HepG2 (cell line): ENCODE results near the gene DCPS. TPM values are rescaled to one million over a fixed set of nuclear protein-coding genes. Genes with fewer than 3 reads are reported as not detected.

Source experiments
- AHR ChIP-seq: IDR thresholded peaks from 2 replicates; pipeline ENCODE4 v1.6.1; 2018; ENCODE audit warnings: missing genetic modification reagents, missing compliant biosample characterization
- BRCA1 ChIP-seq: sonication (generic); formaldehyde crosslinking; IDR thresholded peaks from 2 replicates; pipeline ENCODE4 v1.4.0; 2020; ENCODE audit warnings: missing genetic modification reagents
- EP300 ChIP-seq, 3 experiments: sonication (generic) in 1 of 3; formaldehyde crosslinking in 1 of 3; IDR thresholded peaks; 2 replicates each; pipeline versions ENCODE4 v1.5.1 to v1.6.1; 2011 to 2020; ENCODE audit warnings: low read depth in 2 of 3, low read length in 2 of 3, borderline replicate concordance in 1 of 3, improper control_type of control experiment in 1 of 3, mild to moderate bottlenecking in 1 of 3, missing genetic modification reagents in 1 of 3, moderate library complexity in 1 of 3
- GATAD2A ChIP-seq: IDR thresholded peaks from 2 replicates; pipeline ENCODE4 v1.6.1; 2016
- MIXL1 ChIP-seq: IDR thresholded peaks from 2 replicates; pipeline ENCODE4 v1.6.1; 2016
- ONECUT2 ChIP-seq: sonication (generic); formaldehyde crosslinking; IDR thresholded peaks from 2 replicates; pipeline ENCODE4 v1.4.0; 2020; ENCODE audit warnings: missing genetic modification reagents
- PCBP2 ChIP-seq: fragments of 200-400 bp; formaldehyde crosslinking; optimal IDR thresholded peaks from 2 replicates; pipeline ENCODE3; 2018; ENCODE audit warnings: low read length, low read depth; ENCODE audit not compliant: poor library complexity, severe bottlenecking
- RBM22 ChIP-seq: fragments of 200-400 bp; formaldehyde crosslinking; optimal IDR thresholded peaks from 2 replicates; pipeline ENCODE3; 2017; ENCODE audit warnings: mild to moderate bottlenecking, low read length, moderate library complexity
- RCOR2 ChIP-seq: IDR thresholded peaks from 2 replicates; pipeline ENCODE4 v1.6.1; 2016; ENCODE audit warnings: missing biosample characterization, missing genetic modification reagents
- SCMH1 ChIP-seq: sonication (generic); formaldehyde crosslinking; IDR thresholded peaks from 2 replicates; pipeline ENCODE4 v1.9.0; 2021; ENCODE audit warnings: missing genetic modification reagents, mild to moderate bottlenecking, borderline replicate concordance
- SIX1 ChIP-seq: sonication (generic); formaldehyde crosslinking; IDR thresholded peaks from 2 replicates; pipeline ENCODE4 v1.4.0; 2020; ENCODE audit warnings: missing genetic modification reagents, borderline replicate concordance
- SNRNP70 ChIP-seq: fragments of 200-400 bp; formaldehyde crosslinking; IDR thresholded peaks from 2 replicates; pipeline ENCODE4 v1.6.1; 2017; ENCODE audit warnings: mild to moderate bottlenecking, low read depth, low read length, moderate library complexity
- STAG1 ChIP-seq: sonication (generic); formaldehyde crosslinking; IDR thresholded peaks from 2 replicates; pipeline ENCODE4 v1.4.0; 2020; ENCODE audit warnings: missing genetic modification reagents
- TARDBP ChIP-seq: sonication (generic); formaldehyde crosslinking; IDR thresholded peaks from 2 replicates; pipeline ENCODE4 v1.8.0; 2022; ENCODE audit warnings: mild to moderate bottlenecking, missing genetic modification reagents
- ZBTB38 ChIP-seq: sonication (generic); formaldehyde crosslinking; IDR thresholded peaks from 2 replicates; pipeline ENCODE4 v1.5.1; 2020; ENCODE audit warnings: mild to moderate bottlenecking, missing genetic modification reagents
- ZBTB42 ChIP-seq: sonication (generic); formaldehyde crosslinking; IDR thresholded peaks from 2 replicates; pipeline ENCODE4 v1.5.0; 2020; ENCODE audit warnings: mild to moderate bottlenecking, missing genetic modification reagents
- ZBTB8A ChIP-seq: sonication (generic); formaldehyde crosslinking; IDR thresholded peaks from 2 replicates; pipeline ENCODE4 v1.4.0; 2020; ENCODE audit warnings: mild to moderate bottlenecking, low read depth, missing genetic modification reagents, borderline replicate concordance
- ZFP36L1 ChIP-seq: sonication (generic); formaldehyde crosslinking; IDR thresholded peaks from 2 replicates; pipeline ENCODE4 v1.8.0; 2022; ENCODE audit warnings: mild to moderate bottlenecking, missing genetic modification reagents, moderate library complexity
- ZFX ChIP-seq: sonication (generic); formaldehyde crosslinking; IDR thresholded peaks from 2 replicates; pipeline ENCODE4 v1.4.0; 2020; ENCODE audit warnings: mild to moderate bottlenecking, low read depth, missing genetic modification reagents, moderate library complexity
- ZNF143 ChIP-seq: sonication (generic); formaldehyde crosslinking; IDR thresholded peaks from 2 replicates; pipeline ENCODE4 v1.4.0; 2020; ENCODE audit warnings: missing genetic modification reagents
- ZNF432 ChIP-seq: sonication (generic); formaldehyde crosslinking; IDR thresholded peaks from 2 replicates; pipeline ENCODE4 v1.5.0; 2020; ENCODE audit warnings: missing genetic modification reagents, mild to moderate bottlenecking, borderline replicate concordance
- ZNF441 ChIP-seq: sonication (generic); formaldehyde crosslinking; IDR thresholded peaks from 2 replicates; pipeline ENCODE4 v1.7.0; 2021; ENCODE audit warnings: missing genetic modification reagents, borderline replicate concordance
- ZNF451 ChIP-seq: sonication (generic); formaldehyde crosslinking; IDR thresholded peaks from 2 replicates; pipeline ENCODE4 v1.5.0; 2020; ENCODE audit warnings: mild to moderate bottlenecking, missing genetic modification reagents
- ZNF510 ChIP-seq: sonication (generic); formaldehyde crosslinking; IDR thresholded peaks from 2 replicates; pipeline ENCODE4 v1.4.0; 2020; ENCODE audit warnings: low read depth, mild to moderate bottlenecking, missing genetic modification reagents
- polyA plus RNA-seq, 8 experiments: library from polyadenylated mRNA; depleted of rRNA in 3 of 8; stranded (reverse) in 7 of 8; unstranded in 1 of 8; fragments of >200 nt; fragmentation: Illumina TruSeq in 4 of 8; extraction: Trizol in 4 of 8; gene quantifications; 2 replicates each; pipeline versions ENCODE4 v1.2.1 to v1.2.3, GENCODE V29; 2011 to 2016; ENCODE audit warnings: low read depth in 4 of 8, missing spikeins in 1 of 8, mixed read lengths in 1 of 8; ENCODE audit not compliant: insufficient read depth in 1 of 8
- total RNA-seq, 5 experiments: library from RNA; depleted of rRNA; stranded (reverse); fragments of >200 nt; fragmentation: Illumina TruSeq; extraction: Trizol; gene quantifications; 2 replicates each; pipeline ENCODE4 v1.2.3, GENCODE V29; 2016; ENCODE audit warnings: low read depth in 1 of 5
- TF ChIP-seq, protein P1 (sequence below): sonication (generic); formaldehyde crosslinking; IDR thresholded peaks from 2 replicates; pipeline ENCODE4 v1.8.0; 2022; ENCODE audit warnings: missing genetic modification reagents, mild to moderate bottlenecking, moderate library complexity, borderline replicate concordance
- TF ChIP-seq, protein P2 (sequence below): sonication (generic); formaldehyde crosslinking; IDR thresholded peaks from 2 replicates; pipeline ENCODE4 v1.9.0; 2022; ENCODE audit warnings: low read depth, missing genetic modification reagents
- TF ChIP-seq, protein P3 (sequence below): sonication (generic); formaldehyde crosslinking; conservative IDR thresholded peaks from 2 replicates; pipeline ENCODE4 v1.8.0; 2022; ENCODE audit warnings: missing genetic modification reagents

The DCPS gene
- total and polyA plus RNA-seq, 2 of the 13 experiments (the other 11 are each of a cell fraction or from before 2014, with no cell fraction given): 21.9 to 22.5 TPM

DNA sequence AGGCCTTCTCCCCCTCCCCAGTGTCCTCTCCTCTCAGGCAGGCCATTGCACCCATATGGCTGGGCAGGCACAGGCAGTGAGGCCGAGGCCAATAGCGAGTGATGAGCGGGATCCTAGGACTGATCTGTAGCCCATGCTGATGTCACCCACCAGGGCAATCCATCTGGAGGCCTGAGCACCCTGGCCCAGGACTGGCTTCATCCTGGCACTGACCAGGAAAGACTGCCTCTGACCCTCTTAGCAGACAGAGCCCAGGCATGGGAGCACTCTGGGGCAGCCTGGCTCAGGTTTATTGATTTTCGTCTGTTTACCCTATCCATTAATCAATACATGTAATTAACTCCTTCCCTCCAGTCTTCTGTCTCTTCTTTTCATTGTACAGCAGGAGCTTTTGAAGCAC lies 26.1 kb upstream of the DCPS start (continued):
- TF ChIP-seq ZBTB8A (CRISPR knock-in tag): no peak
- no peak for TF ChIP-seq ZNF432 (CRISPR knock-in tag)
- TF ChIP-seq AHR: no peak
- TF ChIP-seq RCOR2 (CRISPR knock-in tag): no peak
- no peak for TF ChIP-seq ZNF510 (CRISPR knock-in tag)
- no peak for TF ChIP-seq ZNF441 (CRISPR knock-in tag)
- no peak for TF ChIP-seq ZBTB42 (CRISPR knock-in tag)
- TF ChIP-seq, protein P1, sequence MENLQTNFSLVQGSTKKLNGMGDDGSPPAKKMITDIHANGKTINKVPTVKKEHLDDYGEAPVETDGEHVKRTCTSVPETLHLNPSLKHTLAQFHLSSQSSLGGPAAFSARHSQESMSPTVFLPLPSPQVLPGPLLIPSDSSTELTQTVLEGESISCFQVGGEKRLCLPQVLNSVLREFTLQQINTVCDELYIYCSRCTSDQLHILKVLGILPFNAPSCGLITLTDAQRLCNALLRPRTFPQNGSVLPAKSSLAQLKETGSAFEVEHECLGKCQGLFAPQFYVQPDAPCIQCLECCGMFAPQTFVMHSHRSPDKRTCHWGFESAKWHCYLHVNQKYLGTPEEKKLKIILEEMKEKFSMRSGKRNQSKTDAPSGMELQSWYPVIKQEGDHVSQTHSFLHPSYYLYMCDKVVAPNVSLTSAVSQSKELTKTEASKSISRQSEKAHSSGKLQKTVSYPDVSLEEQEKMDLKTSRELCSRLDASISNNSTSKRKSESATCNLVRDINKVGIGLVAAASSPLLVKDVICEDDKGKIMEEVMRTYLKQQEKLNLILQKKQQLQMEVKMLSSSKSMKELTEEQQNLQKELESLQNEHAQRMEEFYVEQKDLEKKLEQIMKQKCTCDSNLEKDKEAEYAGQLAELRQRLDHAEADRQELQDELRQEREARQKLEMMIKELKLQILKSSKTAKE (CRISPR knock-in tag): no peak
- TF ChIP-seq SCMH1 (CRISPR knock-in tag): no peak
- TF ChIP-seq RBM22: no peak
- TF ChIP-seq SNRNP70: no peak
- TF ChIP-seq, protein P2, sequence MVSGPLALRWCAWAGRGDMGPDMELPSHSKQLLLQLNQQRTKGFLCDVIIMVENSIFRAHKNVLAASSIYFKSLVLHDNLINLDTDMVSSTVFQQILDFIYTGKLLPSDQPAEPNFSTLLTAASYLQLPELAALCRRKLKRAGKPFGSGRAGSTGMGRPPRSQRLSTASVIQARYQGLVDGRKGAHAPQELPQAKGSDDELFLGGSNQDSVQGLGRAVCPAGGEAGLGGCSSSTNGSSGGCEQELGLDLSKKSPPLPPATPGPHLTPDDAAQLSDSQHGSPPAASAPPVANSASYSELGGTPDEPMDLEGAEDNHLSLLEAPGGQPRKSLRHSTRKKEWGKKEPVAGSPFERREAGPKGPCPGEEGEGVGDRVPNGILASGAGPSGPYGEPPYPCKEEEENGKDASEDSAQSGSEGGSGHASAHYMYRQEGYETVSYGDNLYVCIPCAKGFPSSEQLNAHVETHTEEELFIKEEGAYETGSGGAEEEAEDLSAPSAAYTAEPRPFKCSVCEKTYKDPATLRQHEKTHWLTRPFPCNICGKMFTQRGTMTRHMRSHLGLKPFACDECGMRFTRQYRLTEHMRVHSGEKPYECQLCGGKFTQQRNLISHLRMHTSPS (CRISPR knock-in tag): peak; percentile 26; the same call in 1 of the 2 replicates
- TF ChIP-seq PCBP2: no peak
- TF ChIP-seq TARDBP (CRISPR knock-in tag): no peak
- peak; percentile 94 for TF ChIP-seq ONECUT2 (CRISPR knock-in tag)
- TF ChIP-seq ZNF143 (CRISPR knock-in tag): no peak
- TF ChIP-seq MIXL1 (CRISPR knock-in tag): peak; percentile 87
- no peak for TF ChIP-seq STAG1 (CRISPR knock-in tag)
- TF ChIP-seq EP300 (IDR thresholded peaks at IDR 0.05; ENCODE audit: low read depth in 2 of 2, low read length in 2 of 2): 0 out of 4 replicates have a peak, but pooled peaks of 1 of the 2 experiments have one; percentile 7
- TF ChIP-seq EP300 (CRISPR knock-in tag; IDR thresholded peaks at IDR 0.05; ENCODE audit: borderline replicate concordance): no peak
- TF ChIP-seq, protein P3, sequence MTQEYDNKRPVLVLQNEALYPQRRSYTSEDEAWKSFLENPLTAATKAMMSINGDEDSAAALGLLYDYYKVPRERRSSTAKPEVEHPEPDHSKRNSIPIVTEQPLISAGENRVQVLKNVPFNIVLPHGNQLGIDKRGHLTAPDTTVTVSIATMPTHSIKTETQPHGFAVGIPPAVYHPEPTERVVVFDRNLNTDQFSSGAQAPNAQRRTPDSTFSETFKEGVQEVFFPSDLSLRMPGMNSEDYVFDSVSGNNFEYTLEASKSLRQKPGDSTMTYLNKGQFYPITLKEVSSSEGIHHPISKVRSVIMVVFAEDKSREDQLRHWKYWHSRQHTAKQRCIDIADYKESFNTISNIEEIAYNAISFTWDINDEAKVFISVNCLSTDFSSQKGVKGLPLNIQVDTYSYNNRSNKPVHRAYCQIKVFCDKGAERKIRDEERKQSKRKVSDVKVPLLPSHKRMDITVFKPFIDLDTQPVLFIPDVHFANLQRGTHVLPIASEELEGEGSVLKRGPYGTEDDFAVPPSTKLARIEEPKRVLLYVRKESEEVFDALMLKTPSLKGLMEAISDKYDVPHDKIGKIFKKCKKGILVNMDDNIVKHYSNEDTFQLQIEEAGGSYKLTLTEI (CRISPR knock-in tag): no peak
- TF ChIP-seq SIX1 (CRISPR knock-in tag): no peak
- peak; percentile 44; the same call in 1 of the 2 replicates for TF ChIP-seq GATAD2A (CRISPR knock-in tag)
- no peak for TF ChIP-seq ZFP36L1 (CRISPR knock-in tag)
- no peak for TF ChIP-seq BRCA1 (CRISPR knock-in tag)
- no peak for TF ChIP-seq ZBTB38
- TF ChIP-seq ZFX: 0 out of 2 replicates have a peak, but pooled peaks have one; percentile 1
- no peak for TF ChIP-seq ZNF451
